DOHH2 (cell line): ENCODE data around the gene CAP1.

Experiments
- CTCF ChIP-seq: fragments of 200-600 bp; sonication (generic); IDR thresholded peaks from one replicate; pipeline ENCODE4 v1.5.1; 2014; ENCODE audit warnings: antibody characterized with exemption, mild to moderate bottlenecking, low read depth, low read length; ENCODE audit not compliant: poor library complexity, severe bottlenecking
- EZH2phosphoT487 ChIP-seq: fragments of 200-600 bp; sonication (generic); IDR thresholded peaks from 2 replicates; pipeline ENCODE4 v1.6.1; 2017; ENCODE audit warnings: borderline replicate concordance, mild to moderate bottlenecking, antibody characterized with exemption, low read length, moderate library complexity, mixed read lengths

- TF ChIP-seq CTCF (no peak), EZH2phosphoT487 (no peak)
Measured at GRCh38 chr1:40020447-40021085, 20.0 kb upstream of the CAP1 start.
